RPMI7951 (cell line): Measurements from ENCODE around the gene SMAGP. TPM values are rescaled to one million over a fixed set of nuclear protein-coding genes. Genes with fewer than 3 reads are reported as not detected.
"Not testable (repeated sequence)": the region's sequence is repeated elsewhere in the genome, so short reads cannot be mapped to it uniquely, and the experiment has no call there.

ENCODE experiments used
- DNase-seq: peaks from one replicate; pipeline ENCODE4 v3.0.0-alpha.2; 2012; ENCODE audit warnings: low read depth
- total RNA-seq: library from RNA; depleted of rRNA; stranded (reverse); fragments of >200 nt; shearing (Covaris generic); gene quantifications from 2 replicates; pipeline ENCODE4 v1.2.3, GENCODE V29; 2014; rRNA removed

Gene SMAGP
- 20.4 and 23.9 TPM in 2 replicates for total RNA-seq

GRCh38 chr12:51270067-51270950 lies at the start of gene SMAGP:
Gene SMAGP (minus strand): TSS chr12:51270415. CDS start chr12:51269278, 1,137 bp downstream.
- peak; percentile 59 for DNase-seq

DNA sequence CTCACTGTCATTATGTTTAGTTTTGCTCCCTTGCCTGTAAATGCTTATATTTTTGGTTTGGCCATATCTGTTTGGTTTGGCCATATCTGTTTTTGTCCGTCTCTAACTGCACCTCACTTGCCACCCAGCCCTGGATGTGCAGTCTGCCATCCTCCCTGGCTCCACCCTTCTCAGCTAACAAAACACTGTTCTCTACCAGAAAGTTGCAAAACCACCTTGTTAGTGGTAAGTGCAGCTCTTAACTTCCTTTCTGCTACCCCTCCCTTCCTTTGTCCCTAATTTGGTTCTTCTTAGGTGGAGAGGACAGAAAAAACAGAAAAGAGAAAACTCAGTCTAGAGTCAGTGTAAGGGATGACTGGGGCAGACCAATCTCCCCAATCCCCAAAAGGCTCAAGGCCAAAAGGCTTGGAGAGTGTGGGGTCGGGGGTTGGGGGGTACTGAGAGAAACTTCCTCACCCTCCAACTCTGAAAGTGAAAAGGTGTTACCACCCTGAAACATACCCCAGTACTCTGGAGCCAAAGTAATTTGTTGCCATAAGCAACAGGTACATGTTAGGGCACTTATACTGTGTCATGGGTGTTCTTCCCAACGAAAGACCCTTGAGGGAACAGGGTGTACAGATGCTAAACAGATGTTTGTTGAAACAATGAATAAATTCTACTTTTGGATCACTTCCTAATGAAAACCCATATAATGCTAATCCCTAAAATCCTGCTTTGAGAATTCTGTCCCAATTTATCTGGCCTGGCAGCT lies 48.8 kb upstream of the SMAGP start:
- DNase-seq: no peak

GRCh38 chr12:51318057-51318806 lies 48.0 kb upstream of the SMAGP start:
- not testable (repeated sequence) for DNase-seq

- no peak for DNase-seq
Measured at GRCh38 chr12:51311389-51311788, 41.2 kb upstream of the SMAGP start.

- DNase-seq: peak; percentile 52
Measured at GRCh38 chr12:51307655-51308593, 37.7 kb upstream of the SMAGP start.

DNA sequence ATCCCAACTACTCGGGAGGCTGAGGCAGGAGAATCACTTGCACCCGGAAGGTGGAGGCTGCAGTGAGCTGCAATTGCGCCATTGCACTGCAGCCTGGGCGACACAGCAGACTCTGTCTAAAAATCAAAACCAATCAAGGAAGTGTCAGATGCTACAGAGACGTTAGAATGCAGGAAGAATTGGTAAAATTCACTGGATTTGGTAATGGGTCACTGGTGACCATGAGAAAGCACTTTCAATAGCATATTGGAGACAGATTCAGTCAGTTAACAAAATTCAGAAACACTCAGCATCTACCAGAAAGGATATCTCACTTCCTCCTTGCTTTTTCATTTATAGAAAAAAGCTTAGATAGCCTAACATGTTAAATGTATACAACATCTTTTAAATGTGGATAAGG lies 36.3 kb upstream of the SMAGP start:
- DNase-seq: no peak

GRCh38 chr12:51300768-51301167 lies 30.6 kb upstream of the SMAGP start:
- not testable (repeated sequence) for DNase-seq

DNA sequence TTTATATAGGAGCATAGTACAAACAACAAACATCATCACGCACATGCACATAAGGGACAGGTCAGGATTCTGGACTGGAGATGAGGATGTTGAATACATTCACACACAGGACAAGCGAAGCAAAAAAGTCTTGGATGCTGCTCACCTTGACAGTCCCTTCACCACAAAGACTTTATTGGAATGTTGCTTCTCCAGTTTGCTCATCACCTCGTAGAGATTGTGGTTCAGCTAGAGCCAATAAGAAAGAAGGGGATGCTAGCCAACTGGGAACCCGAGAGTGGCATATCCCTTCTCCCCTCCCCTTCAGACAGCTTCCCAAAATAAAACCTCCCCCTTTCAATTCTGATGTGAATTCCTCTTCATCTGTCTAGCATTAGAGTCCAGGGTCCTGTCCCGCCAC lies 25.4 kb upstream of the SMAGP start:
- no peak for DNase-seq

GRCh38 chr12:51294097-51294496 lies 23.9 kb upstream of the SMAGP start:
- not testable (repeated sequence) for DNase-seq

- no peak for DNase-seq
Measured at GRCh38 chr12:51293696-51294095, 23.5 kb upstream of the SMAGP start.

DNA sequence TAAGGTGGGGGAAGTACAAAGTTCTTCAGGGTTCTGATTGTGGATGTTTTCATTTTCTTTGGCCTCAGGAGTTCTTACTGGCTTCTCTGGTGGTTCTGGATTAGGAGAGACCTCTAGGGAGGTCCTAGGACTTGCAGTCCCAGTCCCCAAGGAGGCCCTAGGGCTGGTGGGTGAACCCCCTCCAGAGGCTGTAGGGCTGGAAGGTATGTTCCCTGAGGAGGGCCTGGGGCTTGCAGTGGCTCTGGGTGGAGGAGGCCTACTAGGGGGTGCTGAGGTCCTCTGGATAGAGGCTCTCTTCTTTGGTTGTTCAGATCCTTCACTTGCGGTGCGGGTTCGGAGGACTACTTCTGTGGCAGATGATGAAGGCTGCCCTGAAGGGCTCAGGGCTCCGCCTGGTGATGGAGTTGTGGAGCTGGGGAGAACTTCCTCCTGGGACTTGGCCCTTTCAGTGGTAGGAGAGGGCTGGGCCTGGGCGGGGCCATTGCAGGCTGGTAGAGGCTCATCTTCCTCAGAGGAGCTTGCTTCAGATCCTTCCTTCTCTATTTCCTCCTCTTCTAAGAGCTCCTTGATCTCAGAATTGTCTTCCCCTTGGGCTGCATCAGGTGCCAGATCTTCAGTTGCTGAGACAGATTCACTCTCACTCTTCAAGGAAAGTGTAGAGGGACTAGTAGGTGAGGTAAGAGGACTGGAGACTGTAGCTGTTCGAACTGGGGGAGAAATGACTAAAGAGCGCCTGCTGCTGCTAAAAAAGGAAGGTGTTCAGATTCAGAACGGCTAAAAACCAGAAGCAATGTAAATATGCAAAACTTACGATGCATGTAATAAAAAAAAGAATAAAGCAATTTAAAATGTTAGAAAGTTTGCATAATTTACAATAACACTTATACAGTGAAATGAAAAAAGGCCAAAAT lies 21.6 kb upstream of the SMAGP start:
- DNase-seq: not testable (repeated sequence)

GRCh38 chr12:51285843-51286242 lies 15.6 kb upstream of the SMAGP start:
- DNase-seq: no peak

- no peak for DNase-seq
Measured at GRCh38 chr12:51281202-51281924, 11.1 kb upstream of the SMAGP start.

GRCh38 chr12:51275088-51275487 lies 4.9 kb upstream of the SMAGP start:
- DNase-seq: no peak

GRCh38 chr12:51272810-51273209 lies 2.6 kb upstream of the SMAGP start:
- DNase-seq: not testable (repeated sequence)

- peak; percentile 85 for DNase-seq
Measured at GRCh38 chr12:51270951-51271518, 820 bp upstream of the SMAGP start.

DNA sequence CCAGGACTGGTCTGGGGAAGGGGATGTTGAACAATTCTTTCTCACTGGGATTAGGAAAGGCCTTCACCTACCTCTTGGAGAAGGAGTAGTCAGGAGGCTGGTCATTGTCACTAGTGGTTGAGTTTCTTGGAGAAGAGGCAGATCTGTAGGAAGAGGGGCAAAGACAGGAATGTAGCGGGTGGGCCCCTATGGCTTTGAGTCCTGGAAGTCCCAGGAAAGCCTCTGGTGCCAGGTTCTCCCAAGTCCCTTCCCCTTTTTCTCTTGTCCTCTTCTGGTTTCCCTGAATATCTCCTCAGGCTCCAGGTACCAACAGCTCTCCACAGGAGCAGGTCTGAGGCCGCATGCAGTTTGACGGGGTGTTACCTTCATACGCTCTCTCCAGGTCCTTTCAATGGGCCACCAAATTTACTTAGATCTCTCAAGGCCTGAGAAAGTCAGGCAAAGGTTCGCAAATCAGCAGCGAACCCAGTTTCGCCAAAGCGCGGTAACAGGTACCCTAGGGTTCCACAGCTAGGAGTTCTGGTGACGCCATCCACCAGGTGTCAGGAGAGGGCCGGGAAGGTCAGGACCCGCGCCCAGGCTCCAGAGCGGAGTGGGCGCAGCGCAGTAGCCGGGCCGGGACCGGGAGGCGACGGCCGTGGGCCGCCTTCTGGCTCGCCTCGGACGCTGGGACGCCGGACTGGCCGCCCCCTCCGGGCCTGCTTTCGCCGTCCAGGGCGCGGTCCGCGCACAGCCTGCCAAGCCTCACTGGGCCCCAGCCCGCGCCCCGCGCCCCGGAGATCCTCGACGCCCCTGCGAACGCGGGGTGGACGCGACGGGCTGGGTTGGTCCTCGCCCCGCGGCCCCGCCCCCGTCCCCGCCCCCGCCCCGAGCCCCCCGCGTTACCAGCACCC lies 795 bp downstream of the SMAGP start:
- peak; percentile 36 for DNase-seq

DNA sequence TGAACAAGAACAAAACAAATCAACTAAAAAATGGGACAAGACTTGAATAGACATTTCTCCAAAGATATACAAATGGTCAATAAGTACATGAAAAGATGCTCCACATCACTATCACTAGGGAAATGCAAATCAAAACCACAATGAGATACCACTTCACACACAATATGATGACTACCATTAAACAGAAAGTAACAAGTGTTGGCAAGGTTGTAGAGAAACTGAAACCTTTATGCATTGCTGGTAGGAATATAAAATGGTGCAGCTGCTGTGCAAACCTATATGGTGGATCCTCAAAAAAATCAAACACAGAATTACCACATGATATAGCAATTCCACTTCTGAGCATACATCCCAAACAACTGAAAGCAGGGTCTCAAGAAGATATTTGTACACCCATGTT lies 5.2 kb downstream of the SMAGP start:
- no peak for DNase-seq
